HG02938 (cell line): ENCODE data around the gene CAMK1G.

Source experiments
- ATAC-seq: cut with Tn5 transposase; IDR thresholded peaks from one replicate; pipeline ENCODE4 v1.9.1; 2021; ENCODE audit warnings: mild to moderate bottlenecking, moderate library complexity; ENCODE audit not compliant: unreplicated experiment

Gene CAMK1G

DNA sequence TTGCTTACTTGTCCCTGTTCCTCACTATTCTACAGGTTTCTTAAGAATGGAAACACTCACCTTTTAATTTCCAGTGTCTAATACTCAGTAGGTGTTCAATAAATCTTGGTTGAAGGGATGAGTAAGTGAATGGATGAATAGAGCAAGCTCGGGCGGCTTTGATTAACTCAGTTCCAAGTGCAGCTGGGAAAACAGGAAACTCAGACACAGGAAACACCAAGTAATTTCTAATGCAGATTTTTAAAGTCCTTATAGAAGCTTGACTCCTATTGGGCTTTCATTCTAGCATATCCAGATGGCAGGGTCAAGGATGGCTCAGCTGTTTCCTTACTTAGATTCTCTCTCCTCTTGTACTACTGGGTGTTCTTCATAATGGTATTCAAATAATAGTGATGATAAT is 14.0 kb downstream of the CAMK1G start:
- no peak for ATAC-seq

DNA sequence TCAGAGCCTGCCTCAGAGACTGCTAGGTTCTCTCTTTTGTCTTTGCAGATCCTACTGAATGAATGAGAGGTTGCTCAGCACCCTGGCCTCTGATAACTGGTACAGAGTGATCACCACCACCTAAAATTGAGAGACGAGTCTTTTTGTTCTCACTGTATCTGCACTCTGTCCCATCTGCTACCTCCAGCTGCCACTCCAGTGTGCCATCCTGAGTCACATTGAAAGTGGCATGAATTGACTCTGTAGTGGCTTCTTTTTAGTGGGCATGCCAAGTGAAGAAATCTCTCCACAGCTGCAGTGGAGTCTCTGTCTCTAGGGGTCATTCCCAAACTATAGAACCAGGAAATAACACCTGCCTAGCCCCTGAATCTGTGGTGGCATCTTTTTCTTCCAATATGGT is 14.7 kb downstream of the CAMK1G start:
- no peak for ATAC-seq

GRCh38 chr1:209600541-209600940 is 17.0 kb downstream of the CAMK1G start:
- ATAC-seq: no peak

DNA sequence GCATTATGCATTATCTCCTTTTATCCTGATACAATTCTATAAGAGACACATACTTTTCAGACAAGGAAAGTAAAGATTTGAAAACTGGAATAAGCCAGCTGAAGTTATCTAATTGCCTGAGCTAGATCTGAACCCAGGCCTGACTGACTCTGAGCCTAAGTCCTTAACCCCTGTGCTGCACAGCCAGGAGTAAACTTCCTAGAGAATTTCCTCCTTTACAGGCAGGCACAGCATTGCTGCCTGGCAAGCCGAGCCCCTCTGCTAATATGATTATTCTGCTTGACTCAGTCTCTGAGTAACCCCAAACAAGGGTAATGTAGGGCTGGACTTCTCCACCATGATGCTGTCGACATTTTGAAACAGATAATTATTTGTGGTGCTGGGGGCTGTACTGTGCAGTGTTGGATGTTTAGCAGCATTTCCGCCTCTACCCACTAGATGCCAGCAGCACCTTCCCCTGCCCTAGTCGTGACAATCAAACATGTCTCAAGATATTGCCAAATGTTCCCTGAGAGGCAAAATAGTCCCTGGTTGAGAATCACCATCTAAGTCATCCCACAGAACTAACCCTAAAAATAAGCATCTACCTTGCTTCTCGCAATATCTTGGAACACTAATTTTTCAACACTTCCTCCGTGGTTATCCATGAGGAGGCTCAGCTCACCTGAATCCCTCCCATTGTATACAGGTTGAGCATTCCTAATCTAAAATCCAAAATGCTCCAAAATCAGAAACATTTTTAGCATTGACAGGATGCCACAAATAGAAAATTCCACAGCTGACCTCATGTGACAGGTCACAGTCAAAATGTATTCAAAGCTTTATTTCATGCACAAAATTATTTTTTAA is 18.5 kb downstream of the CAMK1G start:
- ATAC-seq: peak; percentile 54

GRCh38 chr1:209603877-209604276 is 20.4 kb downstream of the CAMK1G start:
- no peak for ATAC-seq

- peak; percentile 72 for ATAC-seq
Measured at GRCh38 chr1:209607102-209607794, 23.7 kb downstream of the CAMK1G start.

- peak; percentile 10 for ATAC-seq
Measured at GRCh38 chr1:209607795-209608178, 24.3 kb downstream of the CAMK1G start.

DNA sequence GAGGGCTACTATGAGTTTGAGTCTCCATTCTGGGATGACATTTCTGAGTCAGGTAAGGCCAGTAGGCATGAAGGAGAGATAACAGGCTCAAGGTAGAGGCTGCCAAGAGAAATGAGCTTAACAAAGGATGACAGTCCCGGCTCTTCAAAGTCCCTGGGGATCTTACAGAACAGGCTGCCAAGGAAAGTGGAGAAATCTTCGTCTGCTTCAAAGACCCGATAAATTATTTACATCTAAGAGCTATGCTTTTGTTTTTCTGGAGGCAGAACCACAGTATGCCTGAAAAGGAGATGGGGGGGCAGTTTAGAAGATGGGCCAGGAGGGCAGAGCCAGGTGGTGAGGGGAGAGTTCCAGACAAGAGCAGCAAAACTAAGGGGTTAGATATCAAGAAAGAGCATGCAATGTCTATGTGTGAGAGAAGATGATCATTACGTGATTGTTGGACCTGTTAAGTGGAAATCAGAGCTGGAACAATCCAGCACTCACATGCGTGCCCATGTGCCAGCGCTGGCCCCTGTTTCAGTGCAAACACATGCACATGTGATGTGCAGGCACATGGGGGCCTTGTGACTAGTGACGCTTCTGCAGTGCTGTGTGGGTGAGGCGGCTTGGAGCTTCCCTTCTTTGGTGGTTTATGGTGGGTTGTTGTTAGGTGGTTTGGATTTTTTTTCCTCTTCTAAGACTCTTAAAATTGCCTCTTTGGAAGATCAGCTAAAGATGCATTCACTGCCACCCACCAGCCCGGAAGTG is 25.7 kb downstream of the CAMK1G start:
- no peak for ATAC-seq

- no peak for ATAC-seq
Measured at GRCh38 chr1:209609791-209610630, 26.5 kb downstream of the CAMK1G start.

- ATAC-seq: no peak
Measured at GRCh38 chr1:209610631-209610905, 27.1 kb downstream of the CAMK1G start.

GRCh38 chr1:209611771-209612570 is 28.5 kb downstream of the CAMK1G start:
- ATAC-seq: no peak

- no peak for ATAC-seq
Measured at GRCh38 chr1:209612646-209613399, 29.3 kb downstream of the CAMK1G start.

DNA sequence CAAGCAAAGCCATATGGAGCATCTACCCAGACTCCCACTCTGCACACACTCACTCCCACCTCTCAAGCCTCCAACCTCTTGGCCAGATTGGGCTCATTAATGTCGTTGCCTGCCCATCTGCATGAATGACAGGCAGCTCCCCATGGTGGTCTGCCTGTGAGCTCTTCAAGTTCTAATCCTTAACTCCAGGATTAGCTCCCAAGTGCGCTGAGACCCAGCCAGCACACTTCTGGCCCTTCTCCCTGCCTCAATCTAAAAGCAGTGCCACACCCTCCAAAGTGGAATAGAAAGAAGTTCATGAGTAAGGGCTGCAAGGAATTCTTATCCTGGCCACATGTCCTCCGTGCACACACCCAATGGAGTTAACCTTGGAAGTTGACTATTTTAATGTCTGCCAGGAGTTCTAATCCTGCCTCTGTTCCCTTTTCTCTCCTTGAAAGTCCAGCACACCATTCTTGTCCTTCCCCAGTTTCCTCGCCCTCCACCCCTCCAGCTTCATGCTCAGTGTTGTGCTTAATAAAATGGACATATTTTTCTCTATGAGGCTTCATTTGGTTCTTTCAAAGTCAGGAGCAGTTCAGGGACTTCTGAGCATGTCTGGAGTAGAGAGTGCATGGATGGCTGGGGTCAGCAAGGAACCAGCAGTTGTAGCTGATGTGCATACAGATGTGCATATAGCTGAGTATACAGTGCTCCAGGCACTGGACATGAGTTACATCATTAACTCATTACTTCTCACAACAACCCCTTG is 30.1 kb downstream of the CAMK1G start:
- ATAC-seq: no peak

DNA sequence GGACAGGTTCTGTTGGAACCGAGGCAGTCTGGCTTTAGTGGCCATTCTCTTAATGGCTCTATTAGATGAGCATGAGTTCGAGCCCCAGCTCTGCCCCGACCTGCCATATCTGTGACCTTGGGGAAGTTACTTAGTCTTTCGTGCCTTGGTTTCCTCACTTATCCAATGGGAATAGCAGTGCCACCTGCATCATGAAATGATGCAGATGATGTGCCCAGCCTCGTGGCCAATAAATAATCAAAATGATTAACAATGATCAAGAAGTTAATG is 30.6 kb downstream of the CAMK1G start:
- no peak for ATAC-seq

- ATAC-seq: no peak
Measured at GRCh38 chr1:209614906-209615305, 31.4 kb downstream of the CAMK1G start.

DNA sequence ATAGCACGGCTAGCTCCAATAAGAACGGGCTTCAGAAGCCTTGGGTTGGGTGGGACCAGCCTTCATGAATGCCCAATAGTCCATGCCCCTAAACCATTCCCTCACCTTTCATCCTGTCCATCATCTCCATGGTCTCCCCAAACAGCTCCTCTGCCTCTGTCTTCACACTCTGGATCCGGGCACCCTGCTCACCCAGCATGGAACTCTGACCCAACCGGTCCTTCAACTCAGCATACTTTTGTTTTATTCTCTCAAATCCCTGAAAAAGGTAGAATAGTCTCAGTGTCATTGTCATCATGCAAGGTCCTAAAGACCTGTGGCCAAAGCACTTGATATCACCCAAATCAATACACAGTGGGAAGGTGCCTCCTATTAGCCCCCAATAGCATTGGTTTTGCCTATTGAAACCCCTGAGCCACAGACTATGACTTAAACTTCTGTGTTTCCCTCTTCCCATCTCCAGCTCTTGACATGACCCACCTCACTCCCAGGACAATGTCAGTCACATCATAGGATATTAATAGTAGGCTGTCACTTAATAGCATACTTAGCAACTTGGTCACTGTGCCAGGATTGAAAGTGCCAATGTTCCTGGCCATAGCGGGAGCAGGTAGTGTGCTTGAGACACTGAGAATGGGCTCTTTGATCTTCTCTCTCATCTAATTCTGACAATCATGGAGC is 33.0 kb downstream of the CAMK1G start:
- ATAC-seq: no peak

DNA sequence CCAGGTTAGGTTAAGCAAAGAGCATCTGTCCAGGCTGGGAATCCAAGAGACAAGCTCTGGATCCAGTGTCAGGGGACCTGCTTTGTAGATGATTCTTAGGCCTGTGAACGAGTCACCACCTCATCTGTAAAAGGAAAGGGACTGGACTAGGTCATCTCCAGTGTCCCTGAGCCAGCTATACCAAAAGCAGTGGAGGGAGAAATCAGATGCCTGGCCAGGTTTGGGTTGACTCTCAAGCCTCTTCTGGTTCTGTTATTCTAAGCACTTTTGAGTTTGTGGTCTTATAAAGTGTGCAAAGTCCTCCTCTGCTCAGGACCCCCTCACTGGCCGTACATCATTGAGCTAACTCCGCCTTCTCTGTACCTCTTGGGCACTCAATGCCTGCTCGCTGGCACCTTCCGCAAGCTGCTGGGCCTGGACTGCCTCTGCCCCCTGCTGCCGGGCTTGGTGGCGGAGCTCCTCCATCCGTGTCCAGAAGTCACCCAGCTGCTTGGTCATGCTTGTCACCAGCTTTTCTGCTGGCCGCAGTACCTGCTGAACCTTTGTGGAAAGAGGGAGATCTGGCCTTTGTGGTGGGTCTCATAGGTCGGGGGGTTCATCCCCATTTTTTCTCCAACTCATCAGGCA is 33.6 kb downstream of the CAMK1G start:
- ATAC-seq: no peak

DNA sequence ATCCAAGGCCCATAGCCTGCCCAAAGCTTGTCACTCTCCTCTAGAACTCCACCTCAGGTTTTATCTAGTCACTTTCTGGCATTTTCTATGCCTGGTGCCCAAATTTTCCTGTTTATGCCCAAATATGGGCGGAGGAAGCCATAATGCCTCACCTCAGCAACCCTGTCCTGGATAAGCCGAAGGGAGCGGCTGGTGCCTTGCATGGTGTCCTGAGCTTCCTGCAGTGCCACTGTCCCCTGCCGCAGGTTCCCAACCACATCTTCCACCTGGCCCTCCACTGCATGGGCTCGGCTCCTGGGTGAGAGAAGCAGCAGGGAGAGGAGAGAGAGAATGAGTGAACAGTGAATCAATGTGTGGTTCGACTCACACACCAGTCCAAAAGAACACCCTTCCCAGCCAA is 34.2 kb downstream of the CAMK1G start:
- no peak for ATAC-seq
